Measurements from ENCODE around the gene HARS2.

HARS2 gene

GRCh38 chr5:140737486-140737885 is 46.2 kb downstream of the HARS2 start:
- H3K9me3 ChIP-seq (ENCODE audit: control insufficient read depth, low read length), result peaks cover 15% of the 10 kb centered on the region
- H3K36me3 ChIP-seq (ENCODE audit: control insufficient read depth, insufficient read depth, low read length, severe bottlenecking), result no peaks in the 10 kb centered on the region
- H3K9ac ChIP-seq (ENCODE audit: low read length), result no peak overlapping the region
- H3K27me3 ChIP-seq (replicated peaks; ENCODE audit: control insufficient read depth, insufficient read depth, low read length), result peaks cover 5% of the 10 kb centered on the region
- H3K4me3 ChIP-seq (ENCODE audit: low read length), result no peak overlapping the region
- H3K4me1 ChIP-seq (ENCODE audit: control insufficient read depth, insufficient read depth, low read length), result no peaks in the 10 kb centered on the region
- DNase-seq (ENCODE audit: low read depth), result no peak

- no peak overlapping the region for H3K9ac ChIP-seq (ENCODE audit: low read length)
- H3K4me3 ChIP-seq (ENCODE audit: low read length), result no peak overlapping the region
- H3K27me3 ChIP-seq (replicated peaks; ENCODE audit: control insufficient read depth, insufficient read depth, low read length), result no peaks in the 10 kb centered on the region
- H3K4me1 ChIP-seq (ENCODE audit: control insufficient read depth, insufficient read depth, low read length), result no peaks in the 10 kb centered on the region
- peaks cover 25% of the 10 kb centered on the region for H3K9me3 ChIP-seq (ENCODE audit: control insufficient read depth, low read length)
- H3K36me3 ChIP-seq (ENCODE audit: control insufficient read depth, insufficient read depth, low read length, severe bottlenecking), result no peaks in the 10 kb centered on the region
- DNase-seq (ENCODE audit: low read depth), result no peak
Observed at GRCh38 chr5:140741967-140742366, 50.7 kb downstream of the HARS2 start.

Measured in adipocyte (in vitro differentiated cells).